ENCODE data around the gene LFNG.

Gene LFNG

GRCh38 chr7:2503056-2503941 is 16.3 kb upstream of the LFNG start:
- no peak for DNase-seq (ENCODE audit: low read depth in 2 of 2)

GRCh38 chr7:2504128-2504888 is 15.3 kb upstream of the LFNG start:
- no peak for DNase-seq (ENCODE audit: low read depth in 2 of 2)

- no peak for DNase-seq (ENCODE audit: low read depth in 2 of 2)
Measured at GRCh38 chr7:2504889-2505375, 14.6 kb upstream of the LFNG start.

- DNase-seq (ENCODE audit: low read depth in 2 of 2), result no peak
Measured at GRCh38 chr7:2505401-2505800, 14.2 kb upstream of the LFNG start.

GRCh38 chr7:2507208-2507916 is 12.2 kb upstream of the LFNG start:
- DNase-seq (ENCODE audit: low read depth in 2 of 2), result no peak

GRCh38 chr7:2507917-2508306 is 11.7 kb upstream of the LFNG start:
- DNase-seq (ENCODE audit: low read depth in 2 of 2), result no peak

- no peak for DNase-seq (ENCODE audit: low read depth in 2 of 2)
Measured at GRCh38 chr7:2508327-2509215, 11.0 kb upstream of the LFNG start.

GRCh38 chr7:2509298-2509906 is 10.2 kb upstream of the LFNG start:
- DNase-seq (ENCODE audit: low read depth in 2 of 2), result no peak

- DNase-seq (ENCODE audit: low read depth in 2 of 2), result no peak
Measured at GRCh38 chr7:2510130-2510776, 9.3 kb upstream of the LFNG start.

- DNase-seq (ENCODE audit: low read depth in 2 of 2), result no peak
Measured at GRCh38 chr7:2510909-2511768, 8.4 kb upstream of the LFNG start.

GRCh38 chr7:2511769-2512168 is 7.8 kb upstream of the LFNG start:
- no peak for DNase-seq (ENCODE audit: low read depth in 2 of 2)

- no peak for DNase-seq (ENCODE audit: low read depth in 2 of 2)
Measured at GRCh38 chr7:2512179-2512661, 7.4 kb upstream of the LFNG start.

- no peak for DNase-seq (ENCODE audit: low read depth in 2 of 2)
Measured at GRCh38 chr7:2512713-2513112, 6.9 kb upstream of the LFNG start.

- no peak for DNase-seq (ENCODE audit: low read depth in 2 of 2)
Measured at GRCh38 chr7:2513702-2514101, 5.9 kb upstream of the LFNG start.

GRCh38 chr7:2514473-2515423 is 4.8 kb upstream of the LFNG start:
- no peak for DNase-seq (ENCODE audit: low read depth in 2 of 2)

GRCh38 chr7:2515424-2516193 is 4.0 kb upstream of the LFNG start:
- no peak for DNase-seq (ENCODE audit: low read depth in 2 of 2)

- DNase-seq (ENCODE audit: low read depth in 2 of 2), result no peak
Measured at GRCh38 chr7:2516194-2516555, 3.4 kb upstream of the LFNG start.
